Measurements from ENCODE around the gene PVALEF. TPM values are rescaled to one million over a fixed set of nuclear protein-coding genes. Genes with fewer than 3 reads are reported as not detected.

Gene PVALEF
- total RNA-seq, 4 donors from 2014 or later = not detected

DNA sequence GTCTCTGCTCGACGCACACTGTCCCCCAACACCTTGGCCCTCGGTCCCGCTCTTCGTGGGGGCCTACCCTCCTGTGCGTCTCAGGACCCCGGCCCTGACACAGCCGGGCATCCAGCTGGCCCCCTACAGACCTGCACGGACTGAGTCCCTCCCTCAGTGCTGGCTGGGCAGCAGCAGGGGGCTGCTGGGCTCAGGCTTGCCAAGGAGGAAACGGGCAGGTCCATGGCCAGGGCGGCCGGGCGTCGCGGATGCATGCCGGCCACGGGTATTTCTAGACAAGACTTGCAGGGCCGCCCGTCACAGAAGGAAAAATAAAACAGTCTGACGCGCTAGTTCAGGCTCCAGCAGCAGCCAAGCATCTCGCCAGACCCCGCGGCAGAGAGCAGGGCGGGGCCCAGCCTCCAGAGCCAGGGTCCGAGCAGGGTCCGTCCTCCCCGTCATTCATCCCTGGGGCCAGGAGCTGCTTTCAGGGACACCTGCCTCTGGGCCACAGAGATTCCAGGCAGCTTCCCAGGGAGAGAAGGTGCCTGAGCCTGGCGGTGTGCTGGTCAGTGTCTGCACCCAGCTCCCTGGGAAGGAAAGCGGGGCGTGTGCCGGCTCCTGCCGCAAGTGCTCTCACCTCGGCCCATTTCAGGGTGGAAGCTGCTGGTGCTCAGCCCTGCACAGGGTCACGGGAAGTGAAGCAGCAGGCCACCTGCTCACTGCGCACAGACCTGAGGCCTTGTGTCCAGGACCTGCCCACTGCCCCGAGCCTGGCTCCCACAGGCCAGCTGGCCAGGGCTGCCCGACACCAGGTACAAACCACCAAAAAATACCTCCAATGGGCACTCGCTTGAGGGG lies 7.2 kb upstream of the PVALEF start:
- Histone ChIP-seq H3K36me3 (no peaks in the 10 kb centered on the region), H3K4me1 (peaks cover 5% of the 10 kb centered on the region), H3K27me3 (peaks cover 33% of the 10 kb centered on the region), H3K9me3 (no peaks in the 10 kb centered on the region), H3K27ac (no peak overlapping the region), H3K4me3 (no peak overlapping the region)
- no peak for DNase-seq (ENCODE audit: low spot score in 2 of 2)
- WGBS = 74% methylated on average over 16 of the region's 39 CpGs
- TF ChIP-seq, protein P1, sequence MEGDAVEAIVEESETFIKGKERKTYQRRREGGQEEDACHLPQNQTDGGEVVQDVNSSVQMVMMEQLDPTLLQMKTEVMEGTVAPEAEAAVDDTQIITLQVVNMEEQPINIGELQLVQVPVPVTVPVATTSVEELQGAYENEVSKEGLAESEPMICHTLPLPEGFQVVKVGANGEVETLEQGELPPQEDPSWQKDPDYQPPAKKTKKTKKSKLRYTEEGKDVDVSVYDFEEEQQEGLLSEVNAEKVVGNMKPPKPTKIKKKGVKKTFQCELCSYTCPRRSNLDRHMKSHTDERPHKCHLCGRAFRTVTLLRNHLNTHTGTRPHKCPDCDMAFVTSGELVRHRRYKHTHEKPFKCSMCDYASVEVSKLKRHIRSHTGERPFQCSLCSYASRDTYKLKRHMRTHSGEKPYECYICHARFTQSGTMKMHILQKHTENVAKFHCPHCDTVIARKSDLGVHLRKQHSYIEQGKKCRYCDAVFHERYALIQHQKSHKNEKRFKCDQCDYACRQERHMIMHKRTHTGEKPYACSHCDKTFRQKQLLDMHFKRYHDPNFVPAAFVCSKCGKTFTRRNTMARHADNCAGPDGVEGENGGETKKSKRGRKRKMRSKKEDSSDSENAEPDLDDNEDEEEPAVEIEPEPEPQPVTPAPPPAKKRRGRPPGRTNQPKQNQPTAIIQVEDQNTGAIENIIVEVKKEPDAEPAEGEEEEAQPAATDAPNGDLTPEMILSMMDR (IDR thresholded peaks at IDR 0.05) = no peak
- TF ChIP-seq POLR2AphosphoS5 (IDR thresholded peaks at IDR 0.05) = no peak
- no peak for TF ChIP-seq POLR2A (IDR thresholded peaks at IDR 0.05)
- TF ChIP-seq EP300 (IDR thresholded peaks at IDR 0.05) = no peak

DNA sequence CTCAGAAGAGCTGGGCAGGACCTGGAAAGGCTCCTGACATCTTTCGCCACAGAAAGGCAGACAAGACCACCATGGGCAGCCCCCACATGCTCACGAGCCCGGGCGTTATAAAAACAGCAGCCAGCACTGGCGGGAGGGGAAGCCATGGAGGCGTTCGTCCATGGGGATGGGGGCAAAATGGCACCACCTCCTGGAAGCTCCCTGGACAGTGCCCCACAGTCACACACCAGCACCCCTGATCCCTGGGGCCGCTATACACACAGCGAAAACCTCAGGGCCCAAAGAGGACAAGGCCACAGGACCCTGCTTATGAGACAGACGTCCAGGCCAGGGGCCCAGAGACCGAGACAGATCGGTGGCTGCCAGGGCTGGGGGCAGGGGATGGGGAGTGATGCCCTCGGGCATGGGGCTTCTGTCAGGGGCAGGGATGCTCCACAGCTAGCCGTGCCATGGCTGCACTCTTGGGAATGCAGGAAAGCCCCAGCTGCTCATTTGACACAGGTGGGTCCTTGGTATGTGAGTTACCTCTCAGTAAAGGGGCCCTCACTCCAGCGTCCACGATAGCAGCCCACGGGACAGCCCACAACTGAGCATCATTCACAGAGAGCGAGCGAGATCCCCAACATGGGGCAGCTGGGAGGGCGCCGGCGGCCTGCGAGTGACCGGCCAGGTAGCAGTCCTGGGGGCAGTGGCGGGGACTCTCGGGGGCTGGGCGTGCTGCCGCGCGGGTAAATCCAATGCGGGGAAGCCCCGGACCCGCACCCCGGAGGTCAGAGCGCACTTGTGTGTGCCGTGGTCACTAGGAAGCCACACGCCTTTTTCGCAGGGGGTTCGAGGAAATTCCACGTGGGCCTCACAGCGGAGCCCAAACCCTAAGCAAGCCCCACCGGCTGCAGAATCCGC lies 6.4 kb upstream of the PVALEF start:
- WGBS = 86% methylated on average over 29 of the region's 43 CpGs
- no peak overlapping the region for H3K4me3 ChIP-seq
- no peaks in the 10 kb centered on the region for H3K9me3 ChIP-seq
- H3K36me3 ChIP-seq = no peaks in the 10 kb centered on the region
- no peak for DNase-seq (ENCODE audit: low spot score in 2 of 2)
- no peaks in the 10 kb centered on the region for H3K4me1 ChIP-seq
- peaks cover 42% of the 10 kb centered on the region for H3K27me3 ChIP-seq
- TF ChIP-seq, protein P1 (IDR thresholded peaks at IDR 0.05) = no peak
- TF ChIP-seq EP300 (IDR thresholded peaks at IDR 0.05) = no peak
- no peak for TF ChIP-seq POLR2A (IDR thresholded peaks at IDR 0.05)
- TF ChIP-seq POLR2AphosphoS5 (IDR thresholded peaks at IDR 0.05) = no peak
- H3K27ac ChIP-seq = no peak overlapping the region

DNA sequence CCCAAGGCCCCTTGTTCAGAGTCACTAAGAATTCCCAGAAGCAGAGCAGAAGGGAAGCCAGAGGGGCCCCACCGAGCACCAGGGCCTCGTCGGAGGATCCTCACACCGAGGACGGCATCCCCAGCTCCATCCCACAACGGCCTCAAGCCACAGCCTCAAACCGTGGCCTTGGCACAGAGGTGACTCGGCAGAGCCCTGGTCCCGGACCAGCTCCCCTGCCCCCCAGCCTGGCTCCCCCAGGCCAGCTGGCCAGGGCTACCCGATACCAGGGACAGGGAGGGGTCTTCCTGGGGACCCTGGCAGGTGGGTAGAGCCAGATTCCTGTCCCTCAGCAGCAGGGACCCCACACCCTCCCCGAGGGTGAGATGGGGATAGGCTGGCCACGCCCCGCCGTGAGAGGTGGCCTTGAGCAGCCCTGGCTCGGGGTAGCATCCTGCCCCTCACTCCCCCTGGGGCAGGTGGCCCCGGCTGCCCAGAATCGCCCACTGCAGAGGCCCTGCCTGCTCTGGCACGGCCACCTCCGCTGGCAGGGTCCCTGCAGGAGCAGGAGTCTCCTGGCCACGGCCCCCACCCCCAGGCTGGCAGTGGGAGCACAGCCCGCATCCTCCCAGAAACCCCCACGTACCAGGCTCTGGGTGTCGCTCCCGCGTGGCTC lies 5.6 kb upstream of the PVALEF start:
- no peak overlapping the region for H3K27ac ChIP-seq
- H3K27me3 ChIP-seq = peaks cover 49% of the 10 kb centered on the region
- WGBS = 92% methylated on average over 5 of the region's 25 CpGs
- H3K36me3 ChIP-seq = no peaks in the 10 kb centered on the region
- TF ChIP-seq, protein P1 (IDR thresholded peaks at IDR 0.05) = no peak
- TF ChIP-seq POLR2AphosphoS5 (IDR thresholded peaks at IDR 0.05) = no peak
- TF ChIP-seq EP300 (IDR thresholded peaks at IDR 0.05) = no peak
- TF ChIP-seq POLR2A (IDR thresholded peaks at IDR 0.05) = no peak
- no peaks in the 10 kb centered on the region for H3K4me1 ChIP-seq
- H3K9me3 ChIP-seq = no peaks in the 10 kb centered on the region
- H3K4me3 ChIP-seq = peak overlapping the region; percentile 34
- DNase-seq (ENCODE audit: low spot score in 2 of 2) = no peak

DNA sequence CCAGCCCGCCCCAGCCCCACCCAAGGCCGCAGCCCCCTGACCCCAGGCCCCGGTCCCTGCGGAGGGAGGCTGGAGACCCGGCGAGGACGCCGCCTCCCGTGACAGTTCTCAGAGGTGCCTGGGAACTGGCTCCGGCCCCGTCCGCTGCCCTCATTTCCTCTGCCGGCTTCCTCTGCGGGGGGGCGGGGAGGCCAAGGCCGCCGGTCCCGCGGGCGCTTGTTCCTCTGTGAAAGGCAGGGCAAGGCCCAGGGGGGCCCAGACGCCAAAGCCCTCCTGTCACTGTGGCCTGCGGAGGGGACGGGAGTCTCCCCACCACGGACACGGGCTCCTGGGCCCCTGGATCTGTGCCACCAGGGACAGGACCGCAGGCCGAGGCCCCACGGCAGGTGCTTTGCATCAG lies 5.0 kb upstream of the PVALEF start:
- Histone ChIP-seq H3K9me3 (no peaks in the 10 kb centered on the region), H3K27ac (no peak overlapping the region), H3K27me3 (peaks cover 54% of the 10 kb centered on the region), H3K4me1 (peaks cover 1% of the 10 kb centered on the region), H3K36me3 (no peaks in the 10 kb centered on the region), H3K4me3 (peak overlapping the region; percentile 34)
- no peak for DNase-seq (ENCODE audit: low spot score in 2 of 2)
- TF ChIP-seq EP300 (IDR thresholded peaks at IDR 0.05) (no peak), POLR2AphosphoS5 (IDR thresholded peaks at IDR 0.05) (no peak), POLR2A (IDR thresholded peaks at IDR 0.05) (no peak)
- TF ChIP-seq, protein P1 (IDR thresholded peaks at IDR 0.05) = no peak
- no CpG with 5 or more reads among the region's 28 CpGs for WGBS
